Neural cell (in vitro differentiated cells): ENCODE measurements around the gene MPHOSPH9. TPM values are rescaled to one million over a fixed set of nuclear protein-coding genes. Genes with fewer than 3 reads are reported as not detected.

Experiments used
- H2AFZ ChIP-seq: fragments of 200-600, 300-800 bp; sonication (generic), shearing (Covaris generic); 2 replicates; pipeline ENCODE4 v1.6.0; 2014; ENCODE audit warnings: low read depth, mild to moderate bottlenecking, antibody characterized with exemption, low read length, moderate library complexity
- H3F3A ChIP-seq: fragments of 200-600 bp; shearing (Covaris generic); 2 replicates; pipeline ENCODE4 v1.6.1; 2016; ENCODE audit warnings: mild to moderate bottlenecking, moderate library complexity, mixed read lengths, antibody characterized with exemption, low read length; ENCODE audit not compliant: insufficient read depth, poor library complexity, severe bottlenecking
- H3K27ac ChIP-seq: fragments of 200-600, 300-800 bp; sonication (generic), shearing (Covaris generic); 2 replicates; pipeline ENCODE4 v1.5.1; 2014; ENCODE audit warnings: mild to moderate bottlenecking, low read length, moderate library complexity
- H3K27me3 ChIP-seq: fragments of 300-800, 200-600 bp; sonication (generic), shearing (Covaris generic); 2 replicates; pipeline ENCODE4 v1.6.0; 2014; ENCODE audit warnings: mild to moderate bottlenecking, low read depth, low read length, moderate library complexity; ENCODE audit not compliant: insufficient read depth
- H3K36me3 ChIP-seq: fragments of 300-800, 200-600 bp; sonication (generic), shearing (Covaris generic); 2 replicates; pipeline ENCODE4 v1.5.1; 2014; ENCODE audit warnings: mild to moderate bottlenecking, antibody characterized with exemption, low read length, moderate library complexity; ENCODE audit not compliant: insufficient read depth
- H3K4me2 ChIP-seq: fragments of 300-800, 200-600 bp; sonication (generic), shearing (Covaris generic); 2 replicates; pipeline ENCODE4 v1.6.0; 2014; ENCODE audit warnings: mild to moderate bottlenecking, low read length
- H3K4me3 ChIP-seq: fragments of 300-800, 200-600 bp; sonication (generic), shearing (Covaris generic); 2 replicates; pipeline ENCODE4 v1.5.1; 2014; ENCODE audit warnings: mild to moderate bottlenecking, low read length, moderate library complexity
- H3K79me2 ChIP-seq: fragments of 200-600 bp; shearing (Covaris generic); replicated peaks from 2 replicates; pipeline ENCODE4 v1.6.0; 2014; ENCODE audit warnings: mild to moderate bottlenecking, low read length, moderate library complexity; ENCODE audit not compliant: insufficient read depth
- H3K9ac ChIP-seq: fragments of 300-800, 200-600 bp; sonication (generic), shearing (Covaris generic); 2 replicates; pipeline ENCODE4 v1.6.1; 2016; ENCODE audit warnings: mild to moderate bottlenecking, low read length, mixed read lengths
- H3K9me2 ChIP-seq: fragments of 200-600 bp; shearing (Covaris generic); 2 replicates; pipeline ENCODE4 v1.6.1; 2016; ENCODE audit warnings: mild to moderate bottlenecking, low read length, mixed read lengths; ENCODE audit not compliant: insufficient read depth
- H3K9me3 ChIP-seq: fragments of 200-600, 300-800 bp; sonication (generic), shearing (Covaris generic); 2 replicates; pipeline ENCODE4 v1.6.1; 2016; ENCODE audit warnings: mild to moderate bottlenecking, mixed run types, low read length, moderate library complexity, mixed read lengths
- H4K20me1 ChIP-seq: fragments of 200-600 bp; shearing (Covaris generic); 2 replicates; pipeline ENCODE4 v1.6.1; 2016; ENCODE audit warnings: mild to moderate bottlenecking, mixed run types; ENCODE audit not compliant: insufficient read depth
- CTCF ChIP-seq: fragments of 450-650 bp; IDR thresholded peaks from 2 replicates; pipeline ENCODE4 v1.5.1; 2014; ENCODE audit warnings: antibody characterized with exemption, mild to moderate bottlenecking, moderate library complexity; ENCODE audit not compliant: poor library complexity, severe bottlenecking
- EP300 ChIP-seq: fragments of 450-650 bp; conservative IDR thresholded peaks from 2 replicates; pipeline ENCODE4 v1.6.1; 2014; ENCODE audit warnings: antibody characterized with exemption, mild to moderate bottlenecking, moderate library complexity; ENCODE audit not compliant: poor library complexity, severe bottlenecking
- EZH2 ChIP-seq: fragments of 200-600, 300-800 bp; shearing (Covaris generic), sonication (generic); IDR thresholded peaks from 2 replicates; pipeline ENCODE4 v1.6.1; 2014; ENCODE audit warnings: antibody characterized with exemption, low read length, borderline replicate concordance, mild to moderate bottlenecking; ENCODE audit not compliant: insufficient read depth, poor library complexity, severe bottlenecking
- MXI1 ChIP-seq: fragments of 450-650 bp; conservative IDR thresholded peaks from 2 replicates; pipeline ENCODE4 v1.6.1; 2014; ENCODE audit warnings: antibody characterized with exemption, mild to moderate bottlenecking; ENCODE audit not compliant: poor library complexity, severe bottlenecking
- POLR2AphosphoS5 ChIP-seq: IDR thresholded peaks from 2 replicates; pipeline ENCODE4 v1.6.1; 2012
- RAD21 ChIP-seq: fragments of 450-650 bp; conservative IDR thresholded peaks from 2 replicates; pipeline ENCODE4 v1.6.1; 2014; ENCODE audit warnings: antibody characterized with exemption, mild to moderate bottlenecking, moderate library complexity
- REST ChIP-seq: IDR thresholded peaks from 2 replicates; pipeline ENCODE4 v1.6.1; 2012; ENCODE audit warnings: borderline replicate concordance
- SMC3 ChIP-seq: fragments of 450-650 bp; conservative IDR thresholded peaks from 2 replicates; pipeline ENCODE4 v1.6.1; 2014; ENCODE audit warnings: antibody characterized with exemption, mild to moderate bottlenecking, moderate library complexity; ENCODE audit not compliant: poor library complexity
- TAF1 ChIP-seq: IDR thresholded peaks from 2 replicates; pipeline ENCODE4 v1.6.1; 2012; ENCODE audit warnings: low read depth
- polyA plus RNA-seq: library from polyadenylated mRNA; depleted of rRNA; stranded (reverse); fragments of >200 nt; gene quantifications from 2 replicates; pipeline ENCODE4 v1.2.3, GENCODE V29; 2014

The MPHOSPH9 gene
- polyA plus RNA-seq, 1 donor from 2014 or later: 59.1 TPM

- Histone ChIP-seq H4K20me1 (no peaks in the 10 kb centered on the region), H3K9me2 (no peaks in the 10 kb centered on the region), H3K9ac (no peak overlapping the region), H3K4me3 (no peak overlapping the region), H3K4me2 (no peak overlapping the region), H3K27me3 (no peaks in the 10 kb centered on the region), H2AFZ (no peak overlapping the region), H3K36me3 (no peaks in the 10 kb centered on the region), H3K9me3 (no peaks in the 10 kb centered on the region), H3K27ac (no peak overlapping the region), H3F3A (no peaks in the 10 kb centered on the region), H3K79me2 (peaks cover 4% of the 10 kb centered on the region)
- TF ChIP-seq POLR2AphosphoS5: no peak
- no peak for TF ChIP-seq EZH2
- no peak for TF ChIP-seq EP300
- TF ChIP-seq CTCF: no peak
- no peak for TF ChIP-seq TAF1
- TF ChIP-seq REST: no peak
- TF ChIP-seq SMC3: no peak
- no peak for TF ChIP-seq RAD21
- no peak for TF ChIP-seq MXI1
Observed at GRCh38 chr12:123242116-123242904, 9.4 kb upstream of the MPHOSPH9 start.

DNA sequence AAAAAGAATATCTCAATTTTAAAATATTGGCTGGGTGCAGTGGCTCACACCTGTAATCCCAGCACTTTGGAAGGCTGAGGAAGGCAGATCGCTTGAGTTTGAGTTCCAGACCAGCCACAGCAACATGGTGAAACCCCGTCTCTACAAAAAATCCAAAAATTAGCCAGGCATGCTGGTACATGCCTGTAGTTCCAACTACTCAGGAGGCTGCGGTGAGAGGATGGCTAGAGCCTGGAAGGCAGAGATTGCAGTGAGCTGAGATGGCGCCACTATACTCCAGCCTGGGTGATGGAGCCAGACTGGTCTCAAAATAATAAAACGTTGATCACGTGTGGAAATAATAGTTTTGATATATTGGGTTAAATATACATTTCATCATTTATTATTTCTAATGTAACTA lies 6.0 kb upstream of the MPHOSPH9 start:
- Histone ChIP-seq H3K36me3 (no peaks in the 10 kb centered on the region), H3K4me3 (no peak overlapping the region), H3K27me3 (no peaks in the 10 kb centered on the region), H3F3A (no peaks in the 10 kb centered on the region), H3K4me2 (no peak overlapping the region), H2AFZ (no peak overlapping the region), H4K20me1 (no peaks in the 10 kb centered on the region), H3K79me2 (peaks cover 16% of the 10 kb centered on the region), H3K27ac (no peak overlapping the region), H3K9ac (no peak overlapping the region), H3K9me2 (no peaks in the 10 kb centered on the region), H3K9me3 (no peaks in the 10 kb centered on the region)
- TF ChIP-seq EP300 (no peak), REST (no peak), RAD21 (no peak), TAF1 (no peak), CTCF (no peak), EZH2 (no peak), SMC3 (no peak), MXI1 (no peak), POLR2AphosphoS5 (no peak)
